GM18909 (cell line): ENCODE results near the gene TGIF1.

Experiments used
- ATAC-seq: cut with Tn5 transposase; IDR thresholded peaks from one replicate; pipeline ENCODE4 v1.9.1; 2021; ENCODE audit warnings: mild to moderate bottlenecking; ENCODE audit not compliant: unreplicated experiment, poor library complexity

TGIF1 gene

DNA sequence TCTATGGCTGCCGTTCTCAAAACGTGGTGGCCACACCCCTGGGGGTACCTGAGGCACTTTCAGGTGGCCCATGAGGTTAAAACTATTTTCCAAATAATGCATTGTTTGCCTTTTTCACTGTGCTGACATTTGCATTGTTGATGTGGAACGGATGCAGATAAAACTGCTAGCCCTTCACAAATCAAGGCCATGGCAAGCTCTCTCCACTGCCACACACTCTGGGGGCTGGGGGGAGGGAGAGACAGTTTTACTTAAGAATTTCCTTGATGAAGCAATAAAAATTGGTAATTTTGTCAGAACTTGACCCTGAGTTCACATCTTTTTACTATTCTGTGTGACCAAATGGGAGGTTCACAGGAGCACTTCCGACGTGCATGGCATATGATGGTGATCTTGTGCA, 22.0 kb upstream of the TGIF1 start:
- no peak for ATAC-seq

DNA sequence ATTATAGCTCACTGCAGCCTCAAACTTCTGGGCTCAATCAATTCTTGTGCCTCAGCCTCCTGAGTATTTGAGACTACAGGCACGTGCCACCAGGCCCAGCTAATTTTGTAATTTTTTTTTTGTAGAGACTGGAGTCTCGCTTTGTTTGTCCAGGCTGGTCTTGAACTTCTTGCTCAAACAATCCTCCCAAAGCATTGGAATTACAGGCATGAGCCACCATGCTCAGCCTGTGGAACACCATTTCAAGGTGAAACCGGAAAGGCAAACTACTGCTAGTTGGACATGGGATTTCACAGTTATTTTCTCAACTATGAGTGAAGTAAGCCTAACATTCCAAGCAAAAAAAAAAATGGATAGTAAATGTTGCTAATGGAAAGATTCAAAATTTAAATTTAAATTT, 20.9 kb upstream of the TGIF1 start:
- no peak for ATAC-seq

DNA sequence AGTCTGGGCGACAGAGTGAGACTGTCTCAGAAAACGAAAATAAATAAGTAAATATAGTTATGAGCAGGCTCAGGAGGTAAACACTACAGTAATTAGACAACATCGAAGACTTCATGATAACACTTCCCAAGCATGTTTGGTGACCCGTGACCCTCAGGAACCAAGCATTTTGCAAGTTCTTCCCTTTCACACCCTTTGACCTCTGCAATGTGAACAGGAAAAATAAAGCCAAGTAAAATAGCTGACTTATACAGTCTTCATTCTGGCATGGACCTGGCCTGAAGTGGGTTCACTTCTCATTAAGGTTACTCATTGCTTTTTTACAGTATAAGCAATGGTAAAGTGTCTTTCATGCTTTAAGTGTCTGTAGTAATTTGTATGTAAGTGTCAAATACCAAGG, 15.3 kb upstream of the TGIF1 start:
- no peak for ATAC-seq

DNA sequence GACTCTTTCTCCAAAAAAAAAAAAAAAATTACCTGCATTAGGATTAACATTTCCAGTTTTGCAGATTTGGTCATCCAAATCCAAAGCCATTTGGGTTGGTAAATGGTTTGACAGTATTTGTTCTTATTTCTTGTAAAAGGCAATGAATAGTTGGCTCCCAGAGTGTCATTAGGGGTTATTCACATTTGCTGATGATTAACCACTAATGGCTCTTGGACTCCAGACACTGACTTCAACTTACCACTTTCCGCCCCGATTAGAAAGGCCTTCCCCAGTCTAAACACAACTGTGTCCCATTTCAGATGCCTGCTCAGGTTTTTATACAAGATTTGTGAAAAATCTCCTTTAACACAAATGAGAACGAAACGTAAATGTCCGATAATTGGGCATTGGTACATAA, 9.6 kb upstream of the TGIF1 start:
- no peak for ATAC-seq

DNA sequence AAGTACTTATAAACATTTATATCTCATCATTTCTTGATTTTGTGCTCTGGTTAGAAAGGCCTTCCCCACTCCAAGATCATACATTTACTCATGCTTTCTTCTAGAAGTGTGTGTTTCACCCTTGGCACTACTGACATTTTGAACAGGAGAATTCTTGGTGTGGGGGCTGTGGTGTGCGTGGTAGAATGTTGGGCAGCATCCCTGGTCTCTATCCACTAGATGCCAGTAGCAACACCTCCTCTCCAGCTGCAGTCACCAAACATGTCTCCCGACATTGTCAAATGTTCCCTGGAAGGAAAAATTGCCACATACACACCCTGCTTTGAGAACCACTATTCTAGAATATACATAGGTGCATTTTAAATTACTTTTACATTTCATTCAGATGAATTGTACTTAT, 8.7 kb upstream of the TGIF1 start:
- no peak for ATAC-seq

DNA sequence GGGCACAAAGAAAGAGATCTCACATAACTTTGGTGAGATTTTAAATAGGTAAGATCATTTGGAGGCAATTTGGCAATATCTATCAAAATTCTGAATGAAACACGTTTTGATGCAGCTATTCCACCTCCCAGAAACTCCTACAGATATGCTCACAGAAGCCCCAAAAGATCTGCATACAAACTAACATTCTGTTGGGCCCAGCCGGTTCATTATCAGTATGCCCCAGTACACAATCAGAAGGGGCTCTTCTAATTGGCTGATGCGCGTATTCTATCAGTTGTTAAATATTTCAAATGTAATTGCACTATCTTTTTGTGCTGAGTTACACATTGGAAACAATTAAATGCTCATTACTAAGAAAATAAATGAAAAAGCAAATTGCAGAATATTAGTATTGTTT, 7.1 kb upstream of the TGIF1 start:
- ATAC-seq: no peak

DNA sequence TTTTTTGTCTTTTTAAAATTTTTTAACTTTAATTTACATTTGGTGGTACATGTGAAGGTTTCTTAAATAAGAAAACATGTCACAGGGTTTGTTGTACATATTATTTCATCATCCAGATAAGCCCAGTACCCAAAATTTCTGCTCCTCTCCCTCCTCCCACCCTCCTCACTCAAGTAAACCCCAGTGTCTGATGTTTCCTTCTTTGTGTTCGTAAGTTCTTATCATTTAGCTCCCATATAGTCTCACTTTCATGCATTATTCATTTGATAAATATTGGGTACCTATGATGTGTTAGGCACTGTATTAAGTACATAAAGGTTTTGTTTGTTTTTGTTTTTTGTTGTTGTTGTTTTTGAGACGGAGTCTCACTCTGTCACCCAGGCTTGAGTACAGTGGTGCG, 5.7 kb upstream of the TGIF1 start:
- no peak for ATAC-seq

DNA sequence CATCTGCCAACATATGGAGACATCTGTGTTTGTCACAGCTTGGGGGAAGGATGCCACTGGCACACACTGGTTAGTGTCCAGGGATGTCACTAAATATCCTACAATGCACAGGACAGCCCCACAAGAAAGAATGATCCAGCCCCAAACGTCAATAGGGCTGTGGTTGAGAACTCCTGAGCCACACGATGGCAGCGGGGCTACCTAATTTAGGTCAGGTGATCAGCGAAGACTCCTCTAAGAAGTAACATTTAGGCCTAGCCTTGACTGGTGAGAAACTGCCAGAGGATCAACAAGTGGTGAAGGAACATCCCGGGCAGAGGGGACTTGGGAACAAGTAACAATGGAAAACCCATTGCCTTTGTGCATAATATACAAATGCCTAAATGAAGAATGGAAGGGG, 5.0 kb upstream of the TGIF1 start:
- no peak for ATAC-seq

DNA sequence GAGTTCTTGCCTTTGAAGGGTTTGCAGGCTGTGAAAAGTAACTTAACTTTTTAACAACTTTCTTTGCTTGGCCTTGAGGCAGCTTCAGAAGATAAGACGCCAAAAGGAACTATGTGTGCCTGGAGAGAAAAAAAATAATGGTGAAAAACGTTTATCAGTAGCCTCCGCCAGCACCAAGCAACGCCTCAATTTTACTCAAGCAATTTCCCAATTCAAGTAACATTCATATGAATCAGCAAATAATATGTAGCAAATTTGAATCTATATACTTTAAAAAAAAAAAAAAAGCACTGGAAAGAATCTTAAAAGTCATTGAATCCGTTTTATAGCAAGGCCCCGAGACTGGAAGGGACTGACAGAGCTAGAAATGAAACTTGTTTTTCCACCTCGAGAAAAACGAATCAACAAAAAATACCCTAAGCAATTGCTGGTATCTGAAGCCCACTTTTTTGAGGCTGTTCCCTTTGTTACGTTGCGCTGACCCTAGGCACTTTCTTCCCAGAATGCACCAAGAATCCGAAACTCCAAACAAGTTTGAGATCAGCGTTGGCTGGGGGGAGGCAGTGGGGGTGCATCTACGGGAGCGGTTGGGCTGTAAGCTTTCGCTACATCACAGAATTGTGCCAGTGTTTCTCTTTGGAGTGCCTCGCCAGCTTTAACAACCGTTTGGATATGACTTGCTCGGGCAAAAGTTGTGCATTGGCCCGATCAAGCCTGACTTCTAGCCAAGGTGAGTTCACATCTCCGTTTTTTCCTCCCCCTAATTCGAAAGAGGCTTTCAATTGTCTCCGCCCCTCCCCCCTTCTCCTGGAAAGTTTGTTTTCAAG, 2.7 kb upstream of the TGIF1 start:
- no peak for ATAC-seq

DNA sequence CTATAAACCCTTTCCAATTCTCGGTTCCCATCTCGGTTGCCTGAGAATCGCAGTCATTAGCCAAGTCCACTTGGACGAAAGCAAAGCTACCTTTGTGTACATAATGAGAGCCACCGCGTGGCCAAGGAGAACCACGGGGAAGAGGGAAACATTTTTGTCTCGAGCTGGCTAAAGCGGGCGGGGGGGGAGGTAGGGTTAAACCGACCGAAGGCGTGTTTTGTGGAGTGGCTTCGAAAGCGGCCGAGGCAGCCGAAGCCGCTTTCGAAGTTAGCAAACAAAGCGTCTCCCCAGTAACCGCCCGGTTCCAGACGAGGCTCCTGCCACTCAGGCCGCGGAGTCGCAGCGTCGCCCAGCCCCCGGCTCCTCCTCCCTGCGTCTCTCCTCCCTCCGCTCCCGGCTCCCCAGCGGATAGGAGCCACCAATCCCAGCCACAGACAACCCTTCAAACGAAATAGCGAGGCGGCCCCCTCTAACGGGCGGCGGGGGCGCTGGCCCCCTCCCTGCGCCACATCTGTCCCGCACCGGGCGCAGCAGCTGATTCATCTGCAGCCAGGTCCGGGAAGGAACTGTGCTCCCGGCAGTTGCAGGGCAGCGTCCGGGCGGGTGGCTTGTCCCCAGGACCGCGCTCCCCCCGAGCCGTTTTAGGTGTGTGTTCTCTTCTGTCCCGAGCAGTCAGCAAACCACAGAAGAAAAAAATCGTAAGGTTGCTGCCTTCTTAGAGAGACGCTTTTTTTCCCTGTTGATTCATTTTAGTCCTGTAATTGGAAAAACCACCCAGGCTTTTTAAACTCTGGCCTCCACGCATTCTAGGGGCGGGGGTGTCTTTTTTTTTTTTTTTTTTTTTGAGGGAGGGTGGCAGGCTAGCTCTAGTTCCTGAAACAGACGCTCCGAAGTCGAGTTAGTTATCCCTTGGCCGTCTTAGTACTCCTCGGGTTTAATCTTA, 1.8 kb upstream of the TGIF1 start:
- peak; percentile 75 for ATAC-seq

DNA sequence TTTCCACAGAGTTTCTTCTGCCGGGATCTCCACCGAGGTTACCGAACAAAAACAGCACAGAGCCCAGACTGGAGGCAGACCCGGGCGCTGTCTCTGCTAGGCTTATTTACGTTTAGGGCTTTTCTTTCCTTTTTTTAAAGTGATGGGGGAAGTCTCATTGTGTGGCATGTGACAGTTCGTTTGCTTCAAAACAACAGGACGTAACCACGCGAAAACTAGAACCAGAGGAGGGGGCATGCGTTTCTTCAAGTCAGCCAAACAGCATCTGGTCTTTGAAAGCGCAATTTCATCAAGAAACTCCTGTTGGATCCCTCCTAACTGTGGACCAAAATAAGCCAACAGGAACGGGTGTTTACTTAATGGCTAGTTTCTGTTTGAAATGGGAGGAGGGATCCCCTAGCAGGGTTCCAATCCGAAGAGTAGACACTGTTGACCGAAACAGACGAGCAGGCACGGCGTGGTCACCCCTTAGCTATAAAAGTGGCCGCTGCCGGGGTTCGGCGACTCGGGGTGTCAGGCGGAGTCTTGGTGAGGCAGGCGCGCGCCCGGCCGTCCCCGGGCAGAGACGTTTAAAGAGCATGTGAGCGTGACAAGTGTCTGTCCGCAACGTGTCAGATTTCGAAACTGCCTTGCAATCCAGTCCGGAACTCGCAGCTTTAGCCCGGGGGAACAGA, 997 bp upstream of the TGIF1 start:
- ATAC-seq: peak; percentile 58

DNA sequence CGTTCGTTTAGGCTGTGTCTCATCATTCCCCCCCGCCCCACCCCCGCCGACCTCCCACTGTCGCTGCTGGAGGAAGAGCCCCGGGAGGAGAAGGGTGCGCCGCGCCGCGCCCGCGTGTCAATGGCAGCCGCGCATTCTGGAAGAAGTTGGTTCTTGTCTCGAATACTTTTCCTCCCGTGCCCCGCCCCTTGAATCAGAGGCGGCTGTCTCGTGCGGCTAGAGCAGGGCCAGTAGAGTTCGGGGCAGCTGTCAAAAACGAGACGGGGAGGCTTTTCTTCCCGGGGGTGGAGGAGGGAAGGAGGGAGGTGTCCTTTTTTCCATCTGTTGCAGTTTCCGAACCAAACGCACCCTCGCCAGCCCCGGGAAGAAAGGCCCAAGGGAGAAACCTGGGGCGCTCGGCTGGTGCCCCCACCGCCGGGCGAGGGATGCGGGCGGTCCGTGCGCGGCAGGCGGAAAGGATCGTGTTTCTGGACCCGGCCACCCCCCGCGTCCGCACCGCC, 410 bp upstream of the TGIF1 start:
- peak; percentile 18 for ATAC-seq

DNA sequence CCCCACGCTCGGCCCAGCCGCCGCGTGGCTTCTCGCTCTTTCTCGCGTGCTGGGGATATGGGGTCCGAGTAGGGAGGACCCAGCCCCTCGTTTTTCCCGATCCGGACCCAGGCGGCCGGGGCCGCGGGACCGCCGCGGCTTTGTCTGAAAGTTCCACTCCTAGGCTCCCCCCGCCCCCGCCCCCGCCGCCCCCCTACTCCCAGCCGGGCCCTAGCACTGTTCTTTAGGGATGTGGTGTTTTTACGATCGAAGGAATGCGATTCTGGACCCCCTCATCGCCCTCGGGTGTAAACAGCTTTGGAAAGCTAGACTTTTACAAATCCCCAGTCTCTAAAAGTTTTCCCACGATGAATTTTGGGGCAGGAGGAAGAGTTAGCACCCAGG, 819 bp downstream of the TGIF1 start:
- no peak for ATAC-seq

DNA sequence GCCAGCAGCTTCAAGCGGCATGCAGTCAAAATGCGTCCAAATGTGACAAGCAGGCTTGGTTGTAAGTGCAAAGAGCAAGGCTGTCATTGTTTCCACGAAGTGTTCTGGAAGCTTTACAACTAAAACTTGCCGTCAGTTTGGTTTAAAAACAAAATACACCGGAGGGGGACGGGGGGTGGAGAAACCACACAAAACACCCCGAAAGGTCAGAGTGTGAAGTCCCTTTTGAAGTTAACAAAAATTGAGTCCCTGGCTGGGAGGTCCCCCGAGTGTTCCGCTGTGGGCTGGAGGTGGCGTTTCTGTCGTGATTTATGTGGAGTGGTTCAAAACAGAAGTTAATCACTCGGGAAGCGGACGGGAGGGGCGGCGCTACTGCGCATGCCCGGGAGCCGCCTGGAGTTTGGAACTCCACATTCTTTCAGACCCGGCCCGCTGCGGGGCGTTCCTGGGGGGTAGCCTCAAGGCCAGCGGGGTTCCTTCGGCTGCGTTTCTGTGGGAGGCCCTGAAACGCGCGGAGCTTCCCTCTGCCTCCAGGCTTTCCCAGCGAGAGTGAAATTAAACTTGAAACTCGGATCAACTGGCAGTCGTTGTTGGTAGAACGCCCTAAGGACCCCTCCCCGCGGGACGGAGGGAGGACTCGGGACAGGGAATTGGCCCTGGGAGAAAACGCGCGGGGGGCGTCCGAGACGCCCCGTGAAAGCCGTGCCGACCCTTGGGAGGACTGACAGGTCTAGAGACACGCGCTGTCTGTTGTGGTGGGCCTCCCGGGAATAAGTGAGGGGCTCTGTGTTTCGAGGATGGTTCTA, 1.4 kb downstream of the TGIF1 start:
- ATAC-seq: no peak

DNA sequence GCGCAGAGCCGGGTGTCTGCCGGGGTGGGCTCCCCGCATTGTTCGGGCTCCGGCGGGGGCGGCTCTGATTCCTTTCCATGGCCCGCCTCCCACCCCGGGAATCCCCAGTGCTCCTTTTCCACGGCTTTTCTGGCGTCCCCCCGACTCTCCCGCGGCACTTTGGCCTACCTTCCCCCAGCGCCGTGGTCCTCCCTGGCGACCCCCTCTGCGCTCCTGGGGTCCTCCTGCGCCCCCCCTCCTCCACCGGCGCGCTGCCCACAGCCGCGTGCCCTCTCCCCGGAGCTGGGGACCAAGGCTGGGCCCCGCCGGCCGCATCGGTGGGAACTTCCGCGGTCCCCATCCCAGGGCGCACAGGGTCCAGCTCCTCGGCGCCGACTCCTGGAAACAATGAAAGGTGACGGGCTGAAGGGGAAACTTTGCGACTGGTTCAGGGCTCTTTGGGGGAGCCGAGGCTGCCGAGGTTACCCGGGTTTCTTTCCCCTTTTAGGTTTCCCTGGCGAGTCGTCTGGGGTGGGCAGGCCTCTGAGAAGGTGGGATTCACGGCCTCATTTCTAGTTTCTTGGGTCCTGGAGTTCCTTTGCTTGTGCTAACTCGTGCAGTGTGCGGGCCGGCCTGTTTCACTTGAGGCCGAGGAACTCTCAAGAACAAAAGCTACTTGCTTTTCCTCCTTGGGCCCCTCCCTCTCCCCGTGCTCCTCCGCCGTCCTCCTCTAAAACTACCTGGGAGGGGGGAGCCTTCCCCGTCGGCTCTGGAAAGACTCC, 2.2 kb downstream of the TGIF1 start:
- no peak for ATAC-seq

DNA sequence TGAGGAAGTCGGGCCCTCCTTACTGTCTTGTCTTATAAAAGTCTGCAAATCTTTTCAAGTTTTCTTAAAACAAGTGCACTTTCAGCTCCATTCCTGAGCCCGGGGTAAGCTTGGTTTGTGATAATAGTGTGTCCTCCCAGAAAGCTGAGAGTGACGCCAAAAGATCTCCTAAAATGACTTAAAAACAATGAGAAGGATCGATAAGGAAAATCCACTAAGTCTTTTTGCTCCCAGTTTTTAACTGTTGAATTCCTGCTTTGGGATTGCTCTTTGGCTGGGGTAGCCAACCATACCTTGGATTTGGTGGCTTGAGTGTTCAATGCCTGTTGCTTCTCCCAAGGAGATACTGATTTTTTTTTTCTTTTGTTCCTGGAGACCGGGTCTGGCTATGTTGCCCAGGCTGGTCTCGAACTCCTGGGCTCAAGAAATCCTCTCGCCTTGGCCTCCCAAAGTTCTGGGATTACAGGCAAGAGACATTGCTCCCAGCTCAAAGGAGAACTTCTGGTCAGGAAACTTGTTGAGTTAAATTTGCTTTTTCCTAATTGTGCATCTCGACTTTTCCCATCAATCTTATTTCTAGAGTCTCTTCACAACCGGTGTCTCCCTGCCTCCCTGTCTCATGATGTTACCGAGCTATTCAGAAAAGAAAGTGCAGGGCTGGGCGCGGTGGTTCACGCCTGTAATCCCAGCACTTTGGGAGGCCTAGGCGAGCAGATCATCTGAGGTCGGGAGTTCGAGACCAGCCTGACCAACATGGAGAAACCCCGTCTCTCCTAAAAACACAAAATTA, 3.0 kb downstream of the TGIF1 start:
- ATAC-seq: no peak

DNA sequence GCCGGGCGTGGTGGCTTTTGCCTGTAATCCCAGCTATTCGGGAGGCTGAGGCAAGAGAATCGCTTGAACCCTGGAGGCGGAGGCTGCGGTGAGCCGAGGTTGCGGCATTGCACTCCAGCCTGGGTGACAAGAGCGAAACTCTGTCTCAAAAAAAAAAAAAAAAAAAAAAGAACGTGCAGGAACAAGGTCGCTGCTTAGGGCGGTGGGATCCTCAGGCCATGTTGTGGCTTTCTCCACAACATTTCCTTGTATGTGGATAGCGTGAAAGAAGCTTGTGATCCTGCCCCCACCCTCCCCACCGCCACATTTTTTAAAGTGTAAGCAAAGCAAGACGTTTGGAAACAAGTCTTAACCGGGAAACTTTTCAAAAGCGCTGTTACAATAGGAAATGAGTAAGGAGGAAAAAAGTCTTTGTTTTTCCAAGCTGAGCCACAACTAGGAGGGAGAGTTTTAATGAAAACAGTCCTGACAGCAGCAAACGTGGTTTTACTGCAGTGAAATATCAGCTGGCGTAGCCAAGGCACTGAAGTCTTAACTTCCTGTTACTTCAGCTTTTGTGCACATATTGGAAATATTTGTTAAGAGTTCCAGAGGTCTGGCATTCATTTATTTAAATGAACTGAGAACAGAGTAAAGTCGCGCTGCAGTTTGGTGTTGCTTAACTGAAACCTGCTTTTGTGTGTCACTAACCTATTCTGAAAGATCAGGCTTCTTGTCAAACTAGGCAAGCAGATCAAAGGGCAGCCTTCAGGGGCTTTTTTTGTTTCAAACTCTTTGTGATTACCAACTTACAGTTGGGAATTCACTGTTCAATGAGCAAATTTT, 3.8 kb downstream of the TGIF1 start:
- no peak for ATAC-seq
